Mucosa of rectum (tissue), 2 donors: Measurements from ENCODE around the gene MYOG.

Source experiments
- H3K27ac ChIP-seq, 2 donors: one replicate each; pipeline ENCODE4 v1.7.0; 2013; ENCODE audit warnings: inconsistent platforms in 2 of 2, low read depth in 2 of 2, low read length in 2 of 2
- H3K27me3 ChIP-seq, 2 donors: one replicate each; pipeline ENCODE4 v1.7.0; 2013; ENCODE audit warnings: low read length in 2 of 2; ENCODE audit not compliant: control insufficient read depth in 2 of 2, insufficient read depth in 2 of 2
- H3K36me3 ChIP-seq, 2 donors: one replicate each; pipeline ENCODE4 v1.7.0; 2013; ENCODE audit warnings: low read length in 2 of 2; ENCODE audit not compliant: control insufficient read depth in 2 of 2, insufficient read depth in 2 of 2
- H3K4me1 ChIP-seq, 2 donors: one replicate each; pipeline ENCODE4 v1.7.0; 2013; ENCODE audit warnings: low read length in 2 of 2, mild to moderate bottlenecking in 1 of 2; ENCODE audit not compliant: control insufficient read depth in 2 of 2, insufficient read depth in 2 of 2
- H3K4me3 ChIP-seq, 2 donors: one replicate each; pipeline ENCODE4 v1.7.0; 2013; ENCODE audit warnings: low read length in 2 of 2
- H3K9ac ChIP-seq, 2 donors: one replicate each; pipeline ENCODE4 v1.7.0; 2013; ENCODE audit warnings: low read length in 2 of 2, low read depth in 1 of 2, mild to moderate bottlenecking in 1 of 2
- H3K9me3 ChIP-seq, 2 donors: one replicate each; pipeline ENCODE4 v1.7.0; 2013; ENCODE audit warnings: low read length in 2 of 2; ENCODE audit not compliant: control insufficient read depth in 2 of 2
- donor health status: healthy.
- donor health status: Normal muscosa, but diverticular disease.

MYOG gene

GRCh38 chr1:203039609-203040512 is 46.0 kb downstream of the MYOG start:
- Histone ChIP-seq H3K9ac (no peak overlapping the region), H3K27me3 (peaks cover 0 to 6% of the 10 kb centered on the region in 2 donors), H3K9me3 (no peaks in the 10 kb centered on the region), H3K4me3 (no peak overlapping the region), H3K27ac (no peak overlapping the region), H3K36me3 (no peaks in the 10 kb centered on the region), H3K4me1 (no peaks in the 10 kb centered on the region)

GRCh38 chr1:203038891-203039608 is 46.8 kb downstream of the MYOG start:
- Histone ChIP-seq H3K9ac (no peak overlapping the region), H3K36me3 (no peaks in the 10 kb centered on the region), H3K4me1 (no peaks in the 10 kb centered on the region), H3K27me3 (peaks cover 0 to 4% of the 10 kb centered on the region in 2 donors), H3K4me3 (no peak overlapping the region), H3K9me3 (no peaks in the 10 kb centered on the region), H3K27ac (no peak overlapping the region)

GRCh38 chr1:203038217-203038741 is 47.5 kb downstream of the MYOG start:
- Histone ChIP-seq H3K9ac (no peak overlapping the region), H3K9me3 (no peaks in the 10 kb centered on the region), H3K27ac (no peak overlapping the region), H3K27me3 (peaks cover 0 to 4% of the 10 kb centered on the region in 2 donors), H3K36me3 (no peaks in the 10 kb centered on the region), H3K4me1 (no peaks in the 10 kb centered on the region), H3K4me3 (no peak overlapping the region)

- Histone ChIP-seq H3K4me3 (no peak overlapping the region), H3K27ac (no peak overlapping the region), H3K9me3 (no peaks in the 10 kb centered on the region), H3K4me1 (no peaks in the 10 kb centered on the region), H3K27me3 (peaks cover 0 to 4% of the 10 kb centered on the region in 2 donors), H3K9ac (no peak overlapping the region), H3K36me3 (no peaks in the 10 kb centered on the region)
Observed at GRCh38 chr1:203037509-203038190, 48.2 kb downstream of the MYOG start.

- Histone ChIP-seq H3K9ac (no peak overlapping the region), H3K9me3 (no peaks in the 10 kb centered on the region), H3K36me3 (no peaks in the 10 kb centered on the region), H3K4me3 (no peak overlapping the region), H3K4me1 (no peaks in the 10 kb centered on the region), H3K27ac (no peak overlapping the region), H3K27me3 (peaks cover 0 to 4% of the 10 kb centered on the region in 2 donors)
Observed at GRCh38 chr1:203036537-203036936, 49.3 kb downstream of the MYOG start.

DNA sequence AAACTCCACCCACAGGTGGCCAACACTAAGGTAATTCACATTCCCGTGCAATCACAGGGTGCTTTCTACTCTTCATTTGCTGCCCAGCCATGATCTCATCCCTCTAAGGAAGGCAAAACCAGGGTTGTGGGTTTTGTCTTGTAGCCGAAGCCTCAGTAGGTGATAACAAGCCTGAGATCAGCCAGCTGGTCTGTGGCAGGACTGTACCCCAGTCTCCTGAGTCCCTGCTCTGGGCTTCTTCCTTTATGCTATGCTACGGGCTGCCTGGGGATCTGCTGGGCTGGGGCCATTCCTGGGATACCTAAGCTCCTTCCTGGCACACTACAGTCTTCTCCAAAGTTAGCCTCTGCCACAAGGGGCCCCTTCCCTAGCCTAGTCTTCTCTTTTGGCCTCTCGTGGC is 49.7 kb downstream of the MYOG start:
- no peaks in the 10 kb centered on the region for H3K9me3 ChIP-seq
- H3K4me1 ChIP-seq: no peaks in the 10 kb centered on the region
- H3K9ac ChIP-seq: no peak overlapping the region
- no peak overlapping the region for H3K4me3 ChIP-seq
- H3K36me3 ChIP-seq: no peaks in the 10 kb centered on the region
- peaks cover 0 to 4% of the 10 kb centered on the region in 2 donors for H3K27me3 ChIP-seq
- H3K27ac ChIP-seq: no peak overlapping the region

DNA sequence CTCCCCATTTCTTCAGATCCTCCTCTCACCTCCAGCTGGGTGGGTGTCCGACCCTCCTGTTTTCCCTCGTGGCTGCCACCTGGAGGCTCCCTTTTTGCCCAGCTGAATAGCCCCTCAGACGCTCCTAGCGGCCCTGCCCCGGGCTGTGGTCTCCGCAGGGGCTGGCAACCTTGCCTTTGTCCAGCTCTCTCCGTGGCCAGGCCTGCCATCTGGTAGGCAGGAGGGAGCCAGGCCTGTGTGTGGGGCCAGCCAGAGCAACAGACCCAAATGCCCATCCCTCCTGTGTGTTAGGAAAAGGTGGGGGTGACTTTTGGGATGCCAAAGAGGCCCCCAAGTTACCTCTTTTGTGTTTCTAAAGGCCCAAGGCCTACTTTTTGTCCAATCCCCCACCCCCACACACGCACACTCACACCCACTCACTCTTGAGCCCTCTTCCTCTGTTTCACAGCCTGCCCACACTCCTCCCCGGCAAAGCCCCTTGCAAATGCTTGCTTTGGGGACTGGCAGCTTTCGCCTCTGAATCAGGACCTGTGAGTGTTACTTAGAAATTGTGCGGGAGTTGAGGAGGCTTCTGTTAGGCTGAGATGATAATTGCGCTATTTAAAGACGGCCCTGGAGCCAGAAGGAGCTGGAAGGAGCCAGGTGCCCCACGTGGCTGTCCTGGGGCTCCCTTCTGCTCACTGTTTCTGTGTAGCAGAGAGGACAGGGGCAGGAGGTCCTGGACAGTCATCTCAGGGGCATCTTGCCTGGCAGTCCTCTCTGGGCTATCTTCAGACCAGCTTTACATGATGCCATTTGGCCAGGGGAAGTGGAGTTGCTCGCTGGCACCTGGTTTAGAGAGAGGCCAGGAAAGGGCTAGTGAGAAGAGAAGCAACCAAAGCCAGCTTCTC is 50.5 kb downstream of the MYOG start:
- Histone ChIP-seq H3K4me1 (no peaks in the 10 kb centered on the region), H3K27ac (no peak overlapping the region), H3K27me3 (peaks cover 0 to 4% of the 10 kb centered on the region in 2 donors), H3K9me3 (no peaks in the 10 kb centered on the region), H3K4me3 (no peak overlapping the region), H3K9ac (no peak overlapping the region), H3K36me3 (no peaks in the 10 kb centered on the region)

DNA sequence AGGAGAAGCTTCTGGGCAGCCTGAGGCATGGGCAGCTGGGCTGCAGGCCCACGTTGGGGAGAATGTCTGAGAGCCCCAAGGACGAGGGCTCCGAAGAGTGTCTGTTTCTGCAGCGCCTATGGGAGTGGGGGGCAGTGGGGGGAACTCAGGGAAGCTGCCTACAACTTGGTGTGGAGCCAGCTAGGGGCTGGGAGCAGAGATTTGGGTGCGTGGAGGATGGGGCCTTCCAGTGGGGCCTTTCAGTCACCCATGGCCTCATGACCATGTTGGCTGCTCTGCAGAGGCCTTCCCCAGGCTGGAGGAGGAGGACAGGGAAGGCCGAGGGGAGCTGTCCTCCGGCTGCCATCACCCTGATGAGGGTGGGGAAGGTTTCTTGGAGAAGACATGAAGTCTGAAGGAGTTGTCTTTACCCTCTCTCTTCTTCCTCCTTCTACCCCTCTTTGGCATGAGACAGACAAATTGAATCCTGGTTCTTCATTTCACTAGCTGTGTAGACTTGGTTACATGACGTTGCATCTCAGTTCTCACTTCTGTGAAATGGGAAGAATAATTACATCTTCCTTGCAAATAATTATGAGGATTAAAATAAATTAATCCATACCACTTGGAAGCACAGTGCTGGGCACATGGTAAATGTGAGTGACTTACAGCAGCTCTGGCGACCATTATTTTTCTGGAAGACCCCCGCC is 51.2 kb downstream of the MYOG start:
- H3K9ac ChIP-seq: no peak overlapping the region
- no peaks in the 10 kb centered on the region for H3K9me3 ChIP-seq
- H3K27me3 ChIP-seq: peaks cover 0 to 4% of the 10 kb centered on the region in 2 donors
- no peaks in the 10 kb centered on the region for H3K4me1 ChIP-seq
- H3K4me3 ChIP-seq: no peak overlapping the region
- no peaks in the 10 kb centered on the region for H3K36me3 ChIP-seq
- H3K27ac ChIP-seq: no peak overlapping the region

DNA sequence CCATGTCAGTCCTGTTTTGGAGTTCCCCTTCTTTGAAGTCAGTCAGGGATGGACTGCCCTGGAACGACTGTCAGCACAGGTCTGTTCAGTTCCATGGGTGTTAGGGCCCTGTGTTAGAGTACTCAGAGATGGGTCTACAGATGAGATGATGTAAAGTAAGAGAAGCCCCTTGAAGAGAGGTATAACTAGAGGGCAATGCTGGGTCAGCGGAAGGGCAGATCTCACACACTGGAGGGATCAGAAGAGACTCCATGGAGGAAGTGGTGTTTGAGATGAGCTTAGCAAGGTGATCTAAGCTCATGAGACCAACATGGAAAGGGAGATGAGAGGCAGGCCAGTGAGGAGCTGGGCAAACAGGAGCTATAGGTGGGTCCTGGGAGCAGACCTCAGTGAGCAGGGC is 51.9 kb downstream of the MYOG start:
- Histone ChIP-seq H3K4me1 (no peaks in the 10 kb centered on the region), H3K9me3 (no peaks in the 10 kb centered on the region), H3K27ac (no peak overlapping the region), H3K36me3 (no peaks in the 10 kb centered on the region), H3K4me3 (no peak overlapping the region), H3K27me3 (peaks cover under 1 to 4% of the 10 kb centered on the region in 2 donors), H3K9ac (no peak overlapping the region)
